MM.1S (cell line): Measurements from ENCODE around the gene RHOXF2B.
"Not testable (repeated sequence)": the region's sequence is repeated elsewhere in the genome, so short reads cannot be mapped to it uniquely, and the experiment has no call there.

Experiments used
- CTCF ChIP-seq: fragments of 300-600 bp; sonication (generic); IDR thresholded peaks from 2 replicates; pipeline ENCODE4 v1.5.1; 2016; ENCODE audit warnings: antibody characterized with exemption, low read length, mixed read lengths
- EZH2phosphoT487 ChIP-seq: fragments of 300-600 bp; sonication (generic); IDR thresholded peaks from 2 replicates; pipeline ENCODE4 v1.6.1; 2018; ENCODE audit warnings: antibody characterized with exemption, low read length

- TF ChIP-seq CTCF, EZH2phosphoT487: not testable (repeated sequence)
Observed at GRCh38 chrX:120040176-120040575, 37.3 kb downstream of the RHOXF2B start.
